CD4-positive, CD25-positive, alpha-beta regulatory T cell (primary cell): ENCODE data around the gene KCNQ2. TPM values are rescaled to one million over a fixed set of nuclear protein-coding genes. Genes with fewer than 3 reads are reported as not detected.
A peak's percentile ranks its signal among the peaks of the same experiment; 100 is the strongest.

Experiments
- ATAC-seq, 2 donors: fragments of 150-1000 bp; cut with Tn5 transposase; one replicate each; pipeline ENCODE4 v1.10.0; 2021; ENCODE audit warnings: low read depth in 2 of 2, moderate number of reproducible peaks in 2 of 2, moderate library complexity in 1 of 2
- DNase-seq, 3 donors: peaks; one replicate each; pipeline versions ENCODE4 v3.0.0 to v3.0.0-alpha.2; 2012 to 2022; ENCODE audit warnings: mixed read lengths in 1 of 3
- H3K27ac ChIP-seq: one replicate; pipeline ENCODE4 v1.7.0; 2013; ENCODE audit warnings: mild to moderate bottlenecking, low read length; ENCODE audit not compliant: insufficient read depth, poor library complexity, severe bottlenecking
- H3K27me3 ChIP-seq: one replicate; pipeline ENCODE4 v1.7.0; 2013; ENCODE audit warnings: low read length; ENCODE audit not compliant: control insufficient read depth, insufficient read depth
- H3K36me3 ChIP-seq: one replicate; pipeline ENCODE4 v1.7.0; 2013; ENCODE audit warnings: mild to moderate bottlenecking, low read length, moderate library complexity; ENCODE audit not compliant: control insufficient read depth, insufficient read depth
- H3K4me1 ChIP-seq: 2 replicates; pipeline ENCODE4 v1.7.0; 2013; ENCODE audit warnings: mild to moderate bottlenecking, low read length; ENCODE audit not compliant: insufficient read depth, control insufficient read depth, poor library complexity, severe bottlenecking
- H3K4me3 ChIP-seq: one replicate; pipeline ENCODE4 v1.7.0; 2013; ENCODE audit warnings: low read depth, mild to moderate bottlenecking, low read length, moderate library complexity
- H3K9me3 ChIP-seq, 2 experiments: 1 replicate in 1 of 2; 2 replicates in 1 of 2; pipeline ENCODE4 v1.7.0; 2013; ENCODE audit warnings: low read length in 2 of 2, mild to moderate bottlenecking in 1 of 2, moderate library complexity in 1 of 2; ENCODE audit not compliant: control insufficient read depth in 2 of 2
- H3K27ac Mint-ChIP-seq, 3 donors: one replicate each; pipeline ENCODE4 v1.8.0; 2020 to 2022; ENCODE audit warnings: mild to moderate bottlenecking in 3 of 3, mixed read lengths in 3 of 3, moderate library complexity in 2 of 3
- H3K27me3 Mint-ChIP-seq: one replicate; pipeline ENCODE4 v1.8.0; 2022; ENCODE audit warnings: mild to moderate bottlenecking, mixed read lengths
- H3K36me3 Mint-ChIP-seq: one replicate; pipeline ENCODE4 v1.8.0; 2020; ENCODE audit warnings: mixed read lengths
- H3K4me1 Mint-ChIP-seq, 4 donors: one replicate each; pipeline ENCODE4 v1.8.0; 2020 to 2022; ENCODE audit warnings: mixed read lengths in 4 of 4, mild to moderate bottlenecking in 1 of 4
- H3K4me3 Mint-ChIP-seq, 4 donors: one replicate each; pipeline ENCODE4 v1.8.0; 2020 to 2022; ENCODE audit warnings: mild to moderate bottlenecking in 4 of 4, mixed read lengths in 4 of 4, moderate library complexity in 3 of 4
- H3K9me3 Mint-ChIP-seq, 7 donors: one replicate each; pipeline ENCODE4 v1.8.0; 2020 to 2022; ENCODE audit warnings: mixed read lengths in 7 of 7, mild to moderate bottlenecking in 3 of 7, moderate library complexity in 2 of 7
- polyA plus RNA-seq, 4 donors: library from polyadenylated mRNA; unstranded; fragments of 300-500 nt; fragmentation: Illumina TruSeq; gene quantifications; one replicate each; pipeline ENCODE4 v1.2.3, GENCODE V29; 2021
- total RNA-seq: library from RNA; stranded (reverse); gene quantifications from one replicate; pipeline ENCODE4 v1.2.3, GENCODE V29; 2022

KCNQ2 gene
- total and polyA plus RNA-seq, 5 donors from 2014 or later: 0.77 to 1.1 (median 0.89) TPM; not detected in 2

- no peak for DNase-seq
- Histone ChIP-seq H3K4me3 (no peak overlapping the region), H3K36me3 (no peaks in the 10 kb centered on the region), H3K4me1 (no peaks in the 10 kb centered on the region), H3K27me3 (no peaks in the 10 kb centered on the region), H3K27ac (no peak overlapping the region), H3K9me3 (peaks cover 4 to 12% of the 10 kb centered on the region in 2 experiments)
- no peak overlapping the region for H3K4me3 Mint-ChIP-seq
- peaks cover 0 to 15% (median 5%) of the 10 kb centered on the region in 7 donors for H3K9me3 Mint-ChIP-seq
- H3K36me3 Mint-ChIP-seq: peaks cover 3% of the 10 kb centered on the region
- peaks cover 0 to 2% (median 0%) of the 10 kb centered on the region in 4 donors for H3K4me1 Mint-ChIP-seq
- H3K27ac Mint-ChIP-seq: no peak overlapping the region
- ATAC-seq: no peak
- H3K27me3 Mint-ChIP-seq: peaks cover 15% of the 10 kb centered on the region
These were observed 33.3 kb upstream of the KCNQ2 start for GRCh38 chr20:63505723-63506122.

- H3K9me3 Mint-ChIP-seq: peaks cover 0 to 15% (median 5%) of the 10 kb centered on the region in 7 donors
- Histone ChIP-seq H3K27ac (no peak overlapping the region), H3K27me3 (no peaks in the 10 kb centered on the region), H3K4me1 (no peaks in the 10 kb centered on the region), H3K36me3 (no peaks in the 10 kb centered on the region), H3K4me3 (no peak overlapping the region), H3K9me3 (peaks cover 4 to 12% of the 10 kb centered on the region in 2 experiments)
- no peak for ATAC-seq
- no peak for DNase-seq
- peak overlapping the region in 1 of 3 donors; percentile 14 for H3K27ac Mint-ChIP-seq
- H3K4me3 Mint-ChIP-seq: no peak overlapping the region
- peaks cover 0 to 2% (median 0%) of the 10 kb centered on the region in 4 donors for H3K4me1 Mint-ChIP-seq
- H3K36me3 Mint-ChIP-seq: peaks cover 3% of the 10 kb centered on the region
- H3K27me3 Mint-ChIP-seq: peaks cover 15% of the 10 kb centered on the region
These were observed 32.8 kb upstream of the KCNQ2 start for GRCh38 chr20:63505281-63505680.

GRCh38 chr20:63504642-63505041, 32.2 kb upstream of the KCNQ2 start:
- H3K27ac Mint-ChIP-seq: no peak overlapping the region
- peaks cover 4 to 12% of the 10 kb centered on the region in 2 experiments for H3K9me3 ChIP-seq
- H3K27me3 Mint-ChIP-seq: peaks cover 15% of the 10 kb centered on the region
- no peaks in the 10 kb centered on the region for H3K36me3 ChIP-seq
- no peak overlapping the region for H3K27ac ChIP-seq
- ATAC-seq (no peak), DNase-seq (no peak)
- peaks cover under 1% of the 10 kb centered on the region for H3K4me1 ChIP-seq
- H3K4me3 Mint-ChIP-seq: no peak overlapping the region
- H3K4me3 ChIP-seq: no peak overlapping the region
- no peaks in the 10 kb centered on the region for H3K27me3 ChIP-seq
- peaks cover 0 to 15% (median 5%) of the 10 kb centered on the region in 7 donors for H3K9me3 Mint-ChIP-seq
- H3K36me3 Mint-ChIP-seq: peaks cover 3% of the 10 kb centered on the region
- peaks cover 0 to 2% (median 0%) of the 10 kb centered on the region in 4 donors for H3K4me1 Mint-ChIP-seq

- peaks cover 6% of the 10 kb centered on the region for H3K4me1 ChIP-seq
- peaks cover 3% of the 10 kb centered on the region for H3K36me3 Mint-ChIP-seq
- H3K27ac Mint-ChIP-seq: no peak overlapping the region
- H3K27ac ChIP-seq: no peak overlapping the region
- no peak overlapping the region for H3K4me3 Mint-ChIP-seq
- no peak overlapping the region for H3K4me3 ChIP-seq
- H3K27me3 ChIP-seq: no peaks in the 10 kb centered on the region
- ATAC-seq: no peak
- H3K9me3 ChIP-seq: peaks cover 4 to 12% of the 10 kb centered on the region in 2 experiments
- peaks cover 15% of the 10 kb centered on the region for H3K27me3 Mint-ChIP-seq
- H3K9me3 Mint-ChIP-seq: peaks cover 0 to 15% (median 5%) of the 10 kb centered on the region in 7 donors
- peaks cover 0 to 2% (median 0%) of the 10 kb centered on the region in 4 donors for H3K4me1 Mint-ChIP-seq
- no peak for DNase-seq
- H3K36me3 ChIP-seq: no peaks in the 10 kb centered on the region
These were observed 31.1 kb upstream of the KCNQ2 start for GRCh38 chr20:63503524-63503923.

GRCh38 chr20:63502671-63503172, 30.3 kb upstream of the KCNQ2 start:
- no peaks in the 10 kb centered on the region for H3K36me3 ChIP-seq
- Mint-ChIP-seq H3K27ac (no peak overlapping the region), H3K27me3 (peaks cover 15% of the 10 kb centered on the region), H3K4me3 (no peak overlapping the region), H3K9me3 (peaks cover 0 to 15% (median 5%) of the 10 kb centered on the region in 7 donors), H3K4me1 (peaks cover 0 to 2% (median 0%) of the 10 kb centered on the region in 4 donors), H3K36me3 (peaks cover 3% of the 10 kb centered on the region)
- peaks cover 14% of the 10 kb centered on the region for H3K4me1 ChIP-seq
- no peak overlapping the region for H3K4me3 ChIP-seq
- DNase-seq (no peak), ATAC-seq (no peak)
- no peak overlapping the region for H3K27ac ChIP-seq
- H3K27me3 ChIP-seq: no peaks in the 10 kb centered on the region
- peaks cover 4 to 12% of the 10 kb centered on the region in 2 experiments for H3K9me3 ChIP-seq

GRCh38 chr20:63501818-63502670, 29.6 kb upstream of the KCNQ2 start:
- peaks cover 0 to 3% (median 0%) of the 10 kb centered on the region in 4 donors for H3K4me1 Mint-ChIP-seq
- H3K4me3 Mint-ChIP-seq: no peak overlapping the region
- no peak overlapping the region for H3K27ac Mint-ChIP-seq
- H3K4me3 ChIP-seq: no peak overlapping the region
- no peak for DNase-seq
- no peaks in the 10 kb centered on the region for H3K27me3 ChIP-seq
- no peaks in the 10 kb centered on the region for H3K36me3 ChIP-seq
- H3K9me3 ChIP-seq: peaks cover 4 to 12% of the 10 kb centered on the region in 2 experiments
- no peak for ATAC-seq
- H3K27ac ChIP-seq: no peak overlapping the region
- peaks cover 0 to 15% (median 5%) of the 10 kb centered on the region in 7 donors for H3K9me3 Mint-ChIP-seq
- peaks cover 3% of the 10 kb centered on the region for H3K36me3 Mint-ChIP-seq
- peaks cover 15% of the 10 kb centered on the region for H3K4me1 ChIP-seq
- H3K27me3 Mint-ChIP-seq: peaks cover 15% of the 10 kb centered on the region

- Histone ChIP-seq H3K4me3 (no peak overlapping the region), H3K9me3 (peaks cover 4 to 12% of the 10 kb centered on the region in 2 experiments), H3K36me3 (no peaks in the 10 kb centered on the region), H3K4me1 (peaks cover 19% of the 10 kb centered on the region), H3K27me3 (no peaks in the 10 kb centered on the region), H3K27ac (no peak overlapping the region)
- no peak for ATAC-seq
- peaks cover 13% of the 10 kb centered on the region for H3K27me3 Mint-ChIP-seq
- H3K36me3 Mint-ChIP-seq: no peaks in the 10 kb centered on the region
- H3K4me3 Mint-ChIP-seq: peak overlapping the region in 2 of 4 donors; percentile 52 to 75
- peaks cover 0 to 8% (median under 1%) of the 10 kb centered on the region in 4 donors for H3K4me1 Mint-ChIP-seq
- H3K9me3 Mint-ChIP-seq: peaks cover 0 to 15% (median 5%) of the 10 kb centered on the region in 7 donors
- peak overlapping the region in 1 of 3 donors; percentile 43 for H3K27ac Mint-ChIP-seq
- DNase-seq: no peak
These were observed 28.7 kb upstream of the KCNQ2 start for GRCh38 chr20:63500902-63501817.
